ENCODE measurements around the gene ECE1. TPM values are rescaled to one million over a fixed set of nuclear protein-coding genes. Genes with fewer than 3 reads are reported as not detected.
A peak's percentile ranks its signal among the peaks of the same experiment; 100 is the strongest.

The ECE1 gene
- total and polyA plus RNA-seq, 2 of the 13 experiments (the other 11 are each of a cell fraction or from before 2014, with no cell fraction given), result 13.5 to 21.2 TPM

- TF ChIP-seq ZNF576 (CRISPR knock-in tag; IDR thresholded peaks at IDR 0.05), result no peak
- TF ChIP-seq MAFK (conservative IDR thresholded peaks at IDR 0.05 in 1 of 2, IDR thresholded peaks at IDR 0.05 in 1 of 2; ENCODE audit: low read length in 2 of 2), result no peak
- TF ChIP-seq PRMT3 (CRISPR knock-in tag; IDR thresholded peaks at IDR 0.05; ENCODE audit: borderline replicate concordance, low read depth), result no peak
- TF ChIP-seq SATB2 (CRISPR knock-in tag; IDR thresholded peaks at IDR 0.05), result no peak
- no peak for TF ChIP-seq MXD3 (CRISPR knock-in tag; IDR thresholded peaks at IDR 0.05)
- peak; percentile 22; the same call in 1 of the 2 replicates for TF ChIP-seq IRF2 (CRISPR knock-in tag; IDR thresholded peaks at IDR 0.05)
- no peak for TF ChIP-seq BCL3 (CRISPR knock-in tag; IDR thresholded peaks at IDR 0.05)
- 0 out of 2 replicates have a peak, but pooled peaks have one; percentile 50 for TF ChIP-seq KDM3A (CRISPR knock-in tag; IDR thresholded peaks at IDR 0.05; ENCODE audit: low read depth)
- TF ChIP-seq, protein P1, sequence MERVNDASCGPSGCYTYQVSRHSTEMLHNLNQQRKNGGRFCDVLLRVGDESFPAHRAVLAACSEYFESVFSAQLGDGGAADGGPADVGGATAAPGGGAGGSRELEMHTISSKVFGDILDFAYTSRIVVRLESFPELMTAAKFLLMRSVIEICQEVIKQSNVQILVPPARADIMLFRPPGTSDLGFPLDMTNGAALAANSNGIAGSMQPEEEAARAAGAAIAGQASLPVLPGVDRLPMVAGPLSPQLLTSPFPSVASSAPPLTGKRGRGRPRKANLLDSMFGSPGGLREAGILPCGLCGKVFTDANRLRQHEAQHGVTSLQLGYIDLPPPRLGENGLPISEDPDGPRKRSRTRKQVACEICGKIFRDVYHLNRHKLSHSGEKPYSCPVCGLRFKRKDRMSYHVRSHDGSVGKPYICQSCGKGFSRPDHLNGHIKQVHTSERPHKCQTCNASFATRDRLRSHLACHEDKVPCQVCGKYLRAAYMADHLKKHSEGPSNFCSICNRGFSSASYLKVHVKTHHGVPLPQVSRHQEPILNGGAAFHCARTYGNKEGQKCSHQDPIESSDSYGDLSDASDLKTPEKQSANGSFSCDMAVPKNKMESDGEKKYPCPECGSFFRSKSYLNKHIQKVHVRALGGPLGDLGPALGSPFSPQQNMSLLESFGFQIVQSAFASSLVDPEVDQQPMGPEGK (CRISPR knock-in tag; IDR thresholded peaks at IDR 0.05), result no peak; the same call in 1 of the 2 replicates
- TF ChIP-seq BATF2 (CRISPR knock-in tag; IDR thresholded peaks at IDR 0.05), result no peak
- TF ChIP-seq ETV5 (CRISPR knock-in tag; IDR thresholded peaks at IDR 0.05; ENCODE audit: borderline replicate concordance), result peak; percentile 15; the same call in 1 of the 2 replicates
- TF ChIP-seq ARID2 (CRISPR knock-in tag; IDR thresholded peaks at IDR 0.05; ENCODE audit: borderline replicate concordance), result no peak
- TF ChIP-seq, protein P2, sequence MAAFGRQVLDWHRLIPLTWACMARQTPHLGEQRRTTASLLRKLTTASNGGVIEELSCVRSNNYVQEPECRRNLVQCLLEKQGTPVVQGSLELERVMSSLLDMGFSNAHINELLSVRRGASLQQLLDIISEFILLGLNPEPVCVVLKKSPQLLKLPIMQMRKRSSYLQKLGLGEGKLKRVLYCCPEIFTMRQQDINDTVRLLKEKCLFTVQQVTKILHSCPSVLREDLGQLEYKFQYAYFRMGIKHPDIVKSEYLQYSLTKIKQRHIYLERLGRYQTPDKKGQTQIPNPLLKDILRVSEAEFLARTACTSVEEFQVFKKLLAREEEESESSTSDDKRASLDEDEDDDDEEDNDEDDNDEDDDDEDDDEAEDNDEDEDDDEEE (CRISPR knock-in tag; IDR thresholded peaks at IDR 0.05), result no peak
- TF ChIP-seq ZNF609 (CRISPR knock-in tag; IDR thresholded peaks at IDR 0.05; ENCODE audit: borderline replicate concordance), result peak; percentile 77; the same call in 1 of the 2 replicates
- no peak for TF ChIP-seq PBX3 (CRISPR knock-in tag; IDR thresholded peaks at IDR 0.05; ENCODE audit: borderline replicate concordance)
Observed at GRCh38 chr1:21251773-21252471, 38.3 kb downstream of the ECE1 start (continued).

Measured in HepG2 (cell line).